ENCODE data around the gene SYNGR3.

DNA sequence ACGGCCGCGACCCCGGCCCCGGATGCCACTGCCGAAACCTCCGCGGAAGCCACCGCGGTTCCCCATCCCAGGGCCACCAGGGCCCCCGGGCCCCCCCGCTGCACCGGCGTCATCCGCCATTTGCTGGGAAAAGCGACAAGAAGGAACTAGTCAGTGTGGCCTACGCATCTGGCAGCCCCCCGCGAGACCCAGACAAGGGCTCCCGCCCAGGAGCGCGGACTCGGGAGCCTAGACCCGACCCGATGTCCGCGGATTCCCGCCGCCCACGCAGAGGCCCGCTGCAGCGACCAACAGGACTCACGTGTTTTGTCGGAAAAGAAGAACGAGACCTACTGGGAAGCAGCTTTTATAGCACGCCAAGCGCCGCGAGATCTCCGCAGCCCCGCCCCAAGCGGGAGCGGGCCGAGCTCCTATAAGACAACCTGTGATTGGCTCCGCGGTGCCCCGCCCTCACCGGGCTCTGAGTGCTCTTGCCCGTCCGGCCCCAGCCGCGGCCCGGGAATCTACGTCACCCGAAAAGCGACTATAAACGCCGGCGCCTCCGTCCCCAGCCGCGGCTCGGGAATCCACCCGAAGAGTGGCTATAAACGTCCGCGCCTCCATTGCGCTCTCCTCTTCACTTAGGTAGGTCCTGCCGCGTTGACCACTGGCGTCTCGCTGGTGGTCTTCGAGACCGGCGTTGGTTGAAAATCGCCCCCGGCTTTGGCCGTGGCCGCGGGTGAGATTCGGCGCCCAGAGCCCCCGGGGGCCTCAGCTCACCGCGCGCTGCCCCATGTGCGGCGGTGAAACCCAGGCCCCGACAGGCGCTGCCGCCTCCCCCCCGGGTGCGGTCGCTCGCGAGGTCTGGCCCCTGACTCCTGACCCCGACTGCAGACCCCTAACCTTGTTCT is 25.0 kb upstream of the SYNGR3 start, which contains the start of gene RPS2:
- TF ChIP-seq, protein P1, sequence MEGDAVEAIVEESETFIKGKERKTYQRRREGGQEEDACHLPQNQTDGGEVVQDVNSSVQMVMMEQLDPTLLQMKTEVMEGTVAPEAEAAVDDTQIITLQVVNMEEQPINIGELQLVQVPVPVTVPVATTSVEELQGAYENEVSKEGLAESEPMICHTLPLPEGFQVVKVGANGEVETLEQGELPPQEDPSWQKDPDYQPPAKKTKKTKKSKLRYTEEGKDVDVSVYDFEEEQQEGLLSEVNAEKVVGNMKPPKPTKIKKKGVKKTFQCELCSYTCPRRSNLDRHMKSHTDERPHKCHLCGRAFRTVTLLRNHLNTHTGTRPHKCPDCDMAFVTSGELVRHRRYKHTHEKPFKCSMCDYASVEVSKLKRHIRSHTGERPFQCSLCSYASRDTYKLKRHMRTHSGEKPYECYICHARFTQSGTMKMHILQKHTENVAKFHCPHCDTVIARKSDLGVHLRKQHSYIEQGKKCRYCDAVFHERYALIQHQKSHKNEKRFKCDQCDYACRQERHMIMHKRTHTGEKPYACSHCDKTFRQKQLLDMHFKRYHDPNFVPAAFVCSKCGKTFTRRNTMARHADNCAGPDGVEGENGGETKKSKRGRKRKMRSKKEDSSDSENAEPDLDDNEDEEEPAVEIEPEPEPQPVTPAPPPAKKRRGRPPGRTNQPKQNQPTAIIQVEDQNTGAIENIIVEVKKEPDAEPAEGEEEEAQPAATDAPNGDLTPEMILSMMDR (IDR thresholded peaks at IDR 0.05), result peak in 1 of 5 experiments; percentile 11
- TF ChIP-seq EP300 (IDR thresholded peaks at IDR 0.05; ENCODE audit: low read depth) (no peak), POLR2AphosphoS5 (IDR thresholded peaks at IDR 0.05) (peak; percentile 97 to 100 (median 99))
